HEK293 (cell line): Measurements from ENCODE around the gene PRMT5.

ENCODE experiments used
- EGR2 ChIP-seq: fragments of 450-650 bp; formaldehyde crosslinking; IDR thresholded peaks from 2 replicates; pipeline ENCODE4 v1.5.1; 2016; ENCODE audit warnings: low read depth, missing biosample characterization, missing genetic modification characterization
- GFI1B ChIP-seq: fragments of 450-650 bp; formaldehyde crosslinking; IDR thresholded peaks from 2 replicates; pipeline ENCODE4 v1.5.1; 2016; ENCODE audit warnings: missing biosample characterization, missing genetic modification characterization
- SALL2 ChIP-seq: fragments of 450-650 bp; formaldehyde crosslinking; IDR thresholded peaks from 2 replicates; pipeline ENCODE4 v1.5.0; 2017; ENCODE audit warnings: missing biosample characterization, mild to moderate bottlenecking, missing genetic modification characterization, borderline replicate concordance
- SETDB1 ChIP-seq: IDR thresholded peaks from one replicate; pipeline ENCODE4 v1.6.1; 2017; ENCODE audit warnings: mild to moderate bottlenecking, low read length, moderate library complexity, mixed read lengths; ENCODE audit not compliant: insufficient read length
- ZFP41 ChIP-seq: fragments of 450-650 bp; formaldehyde crosslinking; IDR thresholded peaks from 2 replicates; pipeline ENCODE4 v1.5.1; 2016; ENCODE audit warnings: missing biosample characterization, missing genetic modification characterization, borderline replicate concordance
- ZFP69B ChIP-seq: fragments of 450-650 bp; formaldehyde crosslinking; IDR thresholded peaks from 2 replicates; pipeline ENCODE4 v1.5.1; 2016; ENCODE audit warnings: missing biosample characterization, missing genetic modification characterization
- ZIC2 ChIP-seq: fragments of 450-650 bp; formaldehyde crosslinking; IDR thresholded peaks from 2 replicates; pipeline ENCODE4 v1.5.1; 2016; ENCODE audit warnings: missing biosample characterization, missing genetic modification characterization
- ZNF157 ChIP-seq: fragments of 450-650 bp; formaldehyde crosslinking; IDR thresholded peaks from 2 replicates; pipeline ENCODE4 v1.5.1; 2016; ENCODE audit warnings: missing biosample characterization, missing genetic modification characterization
- ZNF2 ChIP-seq: fragments of 450-650 bp; formaldehyde crosslinking; IDR thresholded peaks from 2 replicates; pipeline ENCODE4 v1.5.1; 2016; ENCODE audit warnings: missing biosample characterization, missing genetic modification characterization
- ZNF211 ChIP-seq: fragments of 450-650 bp; formaldehyde crosslinking; IDR thresholded peaks from 2 replicates; pipeline ENCODE4 v1.5.1; 2016; ENCODE audit warnings: low read depth, missing biosample characterization, missing genetic modification characterization
- ZNF221 ChIP-seq: fragments of 450-650 bp; formaldehyde crosslinking; IDR thresholded peaks from 2 replicates; pipeline ENCODE4 v1.5.1; 2017; ENCODE audit warnings: missing biosample characterization, missing genetic modification characterization, borderline replicate concordance
- ZNF248 ChIP-seq: fragments of 450-650 bp; formaldehyde crosslinking; IDR thresholded peaks from 2 replicates; pipeline ENCODE4 v1.5.1; 2017; ENCODE audit warnings: missing biosample characterization, missing genetic modification characterization
- ZNF302 ChIP-seq: fragments of 450-650 bp; formaldehyde crosslinking; IDR thresholded peaks from 2 replicates; pipeline ENCODE4 v1.5.1; 2016; ENCODE audit warnings: missing biosample characterization, missing genetic modification characterization, low read depth
- ZNF366 ChIP-seq: fragments of 450-650 bp; formaldehyde crosslinking; conservative IDR thresholded peaks from 2 replicates; pipeline ENCODE4 v1.5.1; 2016; ENCODE audit warnings: missing biosample characterization, missing genetic modification characterization
- ZNF558 ChIP-seq: fragments of 450-650 bp; formaldehyde crosslinking; IDR thresholded peaks from 2 replicates; pipeline ENCODE4 v1.5.1; 2016; ENCODE audit warnings: missing biosample characterization, missing genetic modification characterization
- ZNF621 ChIP-seq: fragments of 450-650 bp; formaldehyde crosslinking; IDR thresholded peaks from 2 replicates; pipeline ENCODE4 v1.5.1; 2017; ENCODE audit warnings: missing biosample characterization, missing genetic modification characterization
- ZNF624 ChIP-seq: fragments of 450-650 bp; formaldehyde crosslinking; IDR thresholded peaks from 2 replicates; pipeline ENCODE4 v1.5.1; 2017; ENCODE audit warnings: missing biosample characterization, missing genetic modification characterization
- ZNF626 ChIP-seq: fragments of 450-650 bp; sonication (Bioruptor Pico); formaldehyde crosslinking; IDR thresholded peaks from 2 replicates; pipeline ENCODE4 v1.5.1; 2018; ENCODE audit warnings: missing biosample characterization, missing genetic modification characterization, inconsistent platforms
- ZNF76 ChIP-seq: fragments of 450-650 bp; formaldehyde crosslinking; IDR thresholded peaks from 2 replicates; pipeline ENCODE4; 2016; ENCODE audit warnings: low read depth, missing biosample characterization, missing genetic modification characterization, borderline replicate concordance
- ZNF792 ChIP-seq: fragments of 450-650 bp; formaldehyde crosslinking; IDR thresholded peaks from 2 replicates; pipeline ENCODE4 v1.5.1; 2016; ENCODE audit warnings: missing biosample characterization, missing genetic modification characterization
- ZNF830 ChIP-seq: fragments of 450-650 bp; IDR thresholded peaks from 2 replicates; pipeline ENCODE4 v1.5.0; 2018; ENCODE audit warnings: missing biosample characterization, missing genetic modification characterization, low read depth, mild to moderate bottlenecking, moderate library complexity
- ZNF837 ChIP-seq: fragments of 450-650 bp; formaldehyde crosslinking; IDR thresholded peaks from 2 replicates; pipeline ENCODE4 v1.5.1; 2016; ENCODE audit warnings: missing biosample characterization, missing genetic modification characterization
- ZSCAN30 ChIP-seq: fragments of 450-650 bp; IDR thresholded peaks from 2 replicates; pipeline ENCODE4 v1.5.1; 2018; ENCODE audit warnings: missing biosample characterization, mild to moderate bottlenecking, missing genetic modification characterization, moderate library complexity
- TF ChIP-seq, protein P1 (sequence below): fragments of 450-650 bp; formaldehyde crosslinking; IDR thresholded peaks from 2 replicates; pipeline ENCODE4 v1.5.0; 2017; ENCODE audit warnings: missing biosample characterization, missing genetic modification characterization, borderline replicate concordance
- TF ChIP-seq, protein P2 (sequence below): fragments of 450-650 bp; IDR thresholded peaks from 2 replicates; pipeline ENCODE4 v1.5.1; 2018; ENCODE audit warnings: missing biosample characterization, mild to moderate bottlenecking, missing genetic modification characterization
- TF ChIP-seq, protein P3 (sequence below): fragments of 450-650 bp; formaldehyde crosslinking; IDR thresholded peaks from 2 replicates; pipeline ENCODE4 v1.5.1; 2016; ENCODE audit warnings: missing biosample characterization, missing genetic modification characterization, borderline replicate concordance
- TF ChIP-seq, protein P4 (sequence below): fragments of 450-650 bp; formaldehyde crosslinking; IDR thresholded peaks from 2 replicates; pipeline ENCODE4 v1.5.1; 2016; ENCODE audit warnings: missing biosample characterization, missing genetic modification characterization
- TF ChIP-seq, protein P5 (sequence below): fragments of 450-650 bp; formaldehyde crosslinking; IDR thresholded peaks from 2 replicates; pipeline ENCODE4 v1.5.1; 2016; ENCODE audit warnings: missing biosample characterization, missing genetic modification characterization, low read depth
- TF ChIP-seq, protein P6 (sequence below): fragments of 450-650 bp; formaldehyde crosslinking; IDR thresholded peaks from 2 replicates; pipeline ENCODE4 v1.5.1; 2016; ENCODE audit warnings: missing biosample characterization, missing genetic modification characterization

PRMT5 gene

DNA sequence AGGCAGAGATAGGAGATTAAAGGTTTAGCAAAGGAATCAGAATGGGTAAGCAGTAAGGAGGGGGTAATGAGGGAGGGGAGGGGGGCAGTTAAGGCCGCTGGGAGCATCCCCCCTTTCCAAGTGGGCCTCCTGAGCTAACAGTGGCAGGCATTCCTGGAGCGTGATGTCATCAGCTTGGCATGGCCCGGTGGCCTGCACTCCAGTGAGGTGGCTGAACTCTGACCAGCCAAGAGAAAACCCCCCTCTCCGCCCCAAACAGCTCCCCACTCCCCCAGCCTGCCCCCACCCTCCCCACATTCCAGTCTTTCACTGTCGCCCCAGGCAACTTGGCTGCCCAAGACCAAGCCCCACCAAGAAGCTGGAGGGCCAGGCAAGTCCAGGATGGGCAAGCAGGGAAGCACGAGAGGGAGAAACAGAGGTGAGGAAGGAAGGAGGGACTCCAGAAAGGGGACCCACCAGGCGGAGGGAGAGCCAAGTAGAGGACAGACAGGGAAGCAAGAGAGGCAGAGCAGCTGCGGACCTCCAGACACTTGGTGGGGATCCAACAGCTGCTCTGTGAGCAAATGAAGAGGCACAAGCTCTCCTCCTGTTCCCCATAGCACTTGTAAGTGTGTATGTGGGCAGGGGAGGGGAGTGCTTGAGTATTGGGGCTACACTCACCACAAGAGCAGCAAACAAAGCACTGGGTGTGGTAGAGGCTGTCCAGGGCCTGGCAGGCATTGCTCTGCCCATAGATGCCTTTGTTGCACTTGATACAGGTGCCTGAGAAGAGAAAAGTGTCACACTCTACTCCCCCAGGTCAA lies 48.7 kb upstream of the PRMT5 start (continued):
- TF ChIP-seq ZNF2 (tag by site-specific recombination) (no peak), EGR2 (tag by site-specific recombination) (no peak), GFI1B (no peak), ZNF157 (tag by site-specific recombination) (no peak), ZNF76 (peak; percentile 42; the same call in 1 of the 2 replicates), ZNF621 (tag by site-specific recombination) (no peak), ZNF366 (tag by site-specific recombination) (peak; percentile 11), ZSCAN30 (tag by site-specific recombination) (no peak), ZNF624 (no peak), ZNF558 (tag by site-specific recombination) (no peak), SETDB1 (no peak), ZNF248 (tag by site-specific recombination) (no peak), ZNF211 (tag by site-specific recombination) (no peak), ZNF221 (tag by site-specific recombination) (no peak), SALL2 (tag by site-specific recombination) (no peak), ZNF626 (no peak), ZFP69B (tag by site-specific recombination) (no peak), ZFP41 (no peak), ZNF792 (no peak), ZIC2 (no peak), ZNF837 (tag by site-specific recombination) (no peak), ZNF830 (no peak), ZNF302 (tag by site-specific recombination) (no peak)
- TF ChIP-seq, protein P1, sequence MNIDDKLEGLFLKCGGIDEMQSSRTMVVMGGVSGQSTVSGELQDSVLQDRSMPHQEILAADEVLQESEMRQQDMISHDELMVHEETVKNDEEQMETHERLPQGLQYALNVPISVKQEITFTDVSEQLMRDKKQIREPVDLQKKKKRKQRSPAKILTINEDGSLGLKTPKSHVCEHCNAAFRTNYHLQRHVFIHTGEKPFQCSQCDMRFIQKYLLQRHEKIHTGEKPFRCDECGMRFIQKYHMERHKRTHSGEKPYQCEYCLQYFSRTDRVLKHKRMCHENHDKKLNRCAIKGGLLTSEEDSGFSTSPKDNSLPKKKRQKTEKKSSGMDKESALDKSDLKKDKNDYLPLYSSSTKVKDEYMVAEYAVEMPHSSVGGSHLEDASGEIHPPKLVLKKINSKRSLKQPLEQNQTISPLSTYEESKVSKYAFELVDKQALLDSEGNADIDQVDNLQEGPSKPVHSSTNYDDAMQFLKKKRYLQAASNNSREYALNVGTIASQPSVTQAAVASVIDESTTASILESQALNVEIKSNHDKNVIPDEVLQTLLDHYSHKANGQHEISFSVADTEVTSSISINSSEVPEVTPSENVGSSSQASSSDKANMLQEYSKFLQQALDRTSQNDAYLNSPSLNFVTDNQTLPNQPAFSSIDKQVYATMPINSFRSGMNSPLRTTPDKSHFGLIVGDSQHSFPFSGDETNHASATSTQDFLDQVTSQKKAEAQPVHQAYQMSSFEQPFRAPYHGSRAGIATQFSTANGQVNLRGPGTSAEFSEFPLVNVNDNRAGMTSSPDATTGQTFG (tag by site-specific recombination): no peak
- TF ChIP-seq, protein P2, sequence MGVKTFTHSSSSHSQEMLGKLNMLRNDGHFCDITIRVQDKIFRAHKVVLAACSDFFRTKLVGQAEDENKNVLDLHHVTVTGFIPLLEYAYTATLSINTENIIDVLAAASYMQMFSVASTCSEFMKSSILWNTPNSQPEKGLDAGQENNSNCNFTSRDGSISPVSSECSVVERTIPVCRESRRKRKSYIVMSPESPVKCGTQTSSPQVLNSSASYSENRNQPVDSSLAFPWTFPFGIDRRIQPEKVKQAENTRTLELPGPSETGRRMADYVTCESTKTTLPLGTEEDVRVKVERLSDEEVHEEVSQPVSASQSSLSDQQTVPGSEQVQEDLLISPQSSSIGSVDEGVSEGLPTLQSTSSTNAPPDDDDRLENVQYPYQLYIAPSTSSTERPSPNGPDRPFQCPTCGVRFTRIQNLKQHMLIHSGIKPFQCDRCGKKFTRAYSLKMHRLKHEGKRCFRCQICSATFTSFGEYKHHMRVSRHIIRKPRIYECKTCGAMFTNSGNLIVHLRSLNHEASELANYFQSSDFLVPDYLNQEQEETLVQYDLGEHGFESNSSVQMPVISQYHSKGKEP: no peak
- TF ChIP-seq, protein P3, sequence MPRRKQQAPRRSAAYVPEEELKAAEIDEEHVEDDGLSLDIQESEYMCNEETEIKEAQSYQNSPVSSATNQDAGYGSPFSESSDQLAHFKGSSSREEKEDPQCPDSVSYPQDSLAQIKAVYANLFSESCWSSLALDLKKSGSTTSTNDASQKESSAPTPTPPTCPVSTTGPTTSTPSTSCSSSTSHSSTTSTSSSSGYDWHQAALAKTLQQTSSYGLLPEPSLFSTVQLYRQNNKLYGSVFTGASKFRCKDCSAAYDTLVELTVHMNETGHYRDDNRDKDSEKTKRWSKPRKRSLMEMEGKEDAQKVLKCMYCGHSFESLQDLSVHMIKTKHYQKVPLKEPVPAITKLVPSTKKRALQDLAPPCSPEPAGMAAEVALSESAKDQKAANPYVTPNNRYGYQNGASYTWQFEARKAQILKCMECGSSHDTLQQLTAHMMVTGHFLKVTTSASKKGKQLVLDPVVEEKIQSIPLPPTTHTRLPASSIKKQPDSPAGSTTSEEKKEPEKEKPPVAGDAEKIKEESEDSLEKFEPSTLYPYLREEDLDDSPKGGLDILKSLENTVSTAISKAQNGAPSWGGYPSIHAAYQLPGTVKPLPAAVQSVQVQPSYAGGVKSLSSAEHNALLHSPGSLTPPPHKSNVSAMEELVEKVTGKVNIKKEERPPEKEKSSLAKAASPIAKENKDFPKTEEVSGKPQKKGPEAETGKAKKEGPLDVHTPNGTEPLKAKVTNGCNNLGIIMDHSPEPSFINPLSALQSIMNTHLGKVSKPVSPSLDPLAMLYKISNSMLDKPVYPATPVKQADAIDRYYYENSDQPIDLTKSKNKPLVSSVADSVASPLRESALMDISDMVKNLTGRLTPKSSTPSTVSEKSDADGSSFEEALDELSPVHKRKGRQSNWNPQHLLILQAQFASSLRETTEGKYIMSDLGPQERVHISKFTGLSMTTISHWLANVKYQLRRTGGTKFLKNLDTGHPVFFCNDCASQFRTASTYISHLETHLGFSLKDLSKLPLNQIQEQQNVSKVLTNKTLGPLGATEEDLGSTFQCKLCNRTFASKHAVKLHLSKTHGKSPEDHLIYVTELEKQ: no peak
- TF ChIP-seq, protein P4, sequence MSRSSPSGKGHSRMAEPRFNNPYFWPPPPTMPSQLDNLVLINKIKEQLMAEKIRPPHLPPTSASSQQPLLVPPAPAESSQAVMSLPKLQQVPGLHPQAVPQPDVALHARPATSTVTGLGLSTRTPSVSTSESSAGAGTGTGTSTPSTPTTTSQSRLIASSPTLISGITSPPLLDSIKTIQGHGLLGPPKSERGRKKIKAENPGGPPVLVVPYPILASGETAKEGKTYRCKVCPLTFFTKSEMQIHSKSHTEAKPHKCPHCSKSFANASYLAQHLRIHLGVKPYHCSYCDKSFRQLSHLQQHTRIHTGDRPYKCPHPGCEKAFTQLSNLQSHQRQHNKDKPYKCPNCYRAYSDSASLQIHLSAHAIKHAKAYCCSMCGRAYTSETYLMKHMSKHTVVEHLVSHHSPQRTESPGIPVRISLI: no peak
- TF ChIP-seq, protein P5, sequence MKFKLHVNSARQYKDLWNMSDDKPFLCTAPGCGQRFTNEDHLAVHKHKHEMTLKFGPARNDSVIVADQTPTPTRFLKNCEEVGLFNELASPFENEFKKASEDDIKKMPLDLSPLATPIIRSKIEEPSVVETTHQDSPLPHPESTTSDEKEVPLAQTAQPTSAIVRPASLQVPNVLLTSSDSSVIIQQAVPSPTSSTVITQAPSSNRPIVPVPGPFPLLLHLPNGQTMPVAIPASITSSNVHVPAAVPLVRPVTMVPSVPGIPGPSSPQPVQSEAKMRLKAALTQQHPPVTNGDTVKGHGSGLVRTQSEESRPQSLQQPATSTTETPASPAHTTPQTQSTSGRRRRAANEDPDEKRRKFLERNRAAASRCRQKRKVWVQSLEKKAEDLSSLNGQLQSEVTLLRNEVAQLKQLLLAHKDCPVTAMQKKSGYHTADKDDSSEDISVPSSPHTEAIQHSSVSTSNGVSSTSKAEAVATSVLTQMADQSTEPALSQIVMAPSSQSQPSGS (tag by site-specific recombination): 0 out of 2 replicates have a peak, but pooled peaks have one; percentile 60
- TF ChIP-seq, protein P6, sequence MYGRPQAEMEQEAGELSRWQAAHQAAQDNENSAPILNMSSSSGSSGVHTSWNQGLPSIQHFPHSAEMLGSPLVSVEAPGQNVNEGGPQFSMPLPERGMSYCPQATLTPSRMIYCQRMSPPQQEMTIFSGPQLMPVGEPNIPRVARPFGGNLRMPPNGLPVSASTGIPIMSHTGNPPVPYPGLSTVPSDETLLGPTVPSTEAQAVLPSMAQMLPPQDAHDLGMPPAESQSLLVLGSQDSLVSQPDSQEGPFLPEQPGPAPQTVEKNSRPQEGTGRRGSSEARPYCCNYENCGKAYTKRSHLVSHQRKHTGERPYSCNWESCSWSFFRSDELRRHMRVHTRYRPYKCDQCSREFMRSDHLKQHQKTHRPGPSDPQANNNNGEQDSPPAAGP (tag by site-specific recombination): no peak; the same call in 1 of the 2 replicates
